Hematopoietic multipotent progenitor cell treated with erythropoietin and hydrocortisone succinate and interleukin-3 and kit ligand, for 8 days (in vitro differentiated cells): ENCODE results near the gene NTHL1.
"Not testable (repeated sequence)": the region's sequence is repeated elsewhere in the genome, so short reads cannot be mapped to it uniquely, and the experiment has no call there.

Experiments used
- DNase-seq: peaks from one replicate; pipeline ENCODE4 v3.0.0-alpha.2; 2015

Gene NTHL1

DNA sequence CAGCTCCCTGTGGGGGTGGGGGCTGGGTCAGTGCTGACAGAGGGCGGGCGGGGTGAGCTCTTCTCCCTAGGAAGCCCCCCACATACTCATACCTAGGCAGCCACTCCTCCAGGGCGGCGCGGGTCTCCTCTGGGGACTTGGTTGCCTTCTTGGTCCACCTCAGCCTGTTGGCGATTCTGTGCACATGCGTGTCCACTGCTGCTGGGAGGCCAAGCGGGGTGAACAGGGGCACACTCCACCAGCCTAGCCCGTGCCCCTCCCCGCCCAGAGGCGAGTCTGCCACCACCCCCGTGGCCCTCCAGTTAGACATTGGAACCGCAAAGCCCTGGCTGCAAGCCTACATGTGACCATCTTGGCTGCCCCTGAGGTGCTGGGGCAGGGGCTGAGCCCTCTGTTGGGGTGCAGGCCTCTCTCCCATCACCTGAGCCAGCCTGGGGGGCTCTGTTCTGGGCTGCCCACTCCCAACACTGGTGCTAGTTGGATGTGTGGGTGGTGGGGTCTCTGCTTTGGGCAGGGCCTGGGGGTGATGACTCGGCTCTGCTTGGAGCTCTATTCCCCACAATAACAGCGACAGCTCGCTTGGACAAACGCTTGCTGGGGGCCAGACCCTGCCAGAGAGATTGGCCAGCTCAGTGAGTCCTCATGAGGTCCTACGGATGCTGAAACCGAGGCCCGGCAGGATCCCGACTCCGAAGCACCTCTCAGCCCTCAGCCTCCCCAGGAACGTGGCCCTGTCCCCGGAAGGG is 7.4 kb downstream of the NTHL1 start:
- no peak for DNase-seq

DNA sequence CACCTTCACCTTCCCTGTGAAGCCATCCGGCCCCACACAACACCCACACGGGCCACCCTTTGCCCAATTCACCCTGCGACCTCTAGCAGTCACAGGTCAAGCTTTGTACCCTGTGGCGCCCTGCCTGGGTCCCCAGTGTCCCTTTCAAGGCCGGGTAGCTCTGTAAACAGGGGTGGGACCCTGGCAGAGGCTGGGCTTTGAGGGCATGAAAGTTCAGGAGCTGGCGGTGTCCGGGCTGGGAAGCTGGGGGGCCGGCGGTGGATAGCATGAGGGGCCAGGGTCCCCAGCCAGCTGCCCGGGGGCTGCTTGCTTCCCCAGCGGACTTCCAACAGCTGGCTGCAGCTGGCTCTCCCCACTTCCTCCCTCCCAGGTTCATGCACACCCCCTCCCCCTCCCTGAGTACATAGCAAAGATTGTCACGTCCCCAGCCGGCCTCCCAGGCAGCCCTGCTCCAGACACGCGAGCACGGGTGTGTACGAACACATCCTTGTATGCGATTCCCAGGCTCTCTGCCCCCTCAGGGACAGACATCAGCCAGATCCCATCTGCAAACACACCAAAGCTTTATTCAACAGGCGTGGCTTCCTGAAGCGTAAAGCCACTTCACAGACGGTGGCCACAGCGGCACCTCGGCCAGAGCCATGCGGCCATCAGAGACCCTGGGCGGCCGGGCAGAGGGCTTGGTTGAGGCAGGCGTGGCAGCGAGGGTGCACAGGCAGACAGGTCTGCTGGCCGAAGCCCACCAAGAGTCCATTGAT is 8.2 kb downstream of the NTHL1 start:
- no peak for DNase-seq

DNA sequence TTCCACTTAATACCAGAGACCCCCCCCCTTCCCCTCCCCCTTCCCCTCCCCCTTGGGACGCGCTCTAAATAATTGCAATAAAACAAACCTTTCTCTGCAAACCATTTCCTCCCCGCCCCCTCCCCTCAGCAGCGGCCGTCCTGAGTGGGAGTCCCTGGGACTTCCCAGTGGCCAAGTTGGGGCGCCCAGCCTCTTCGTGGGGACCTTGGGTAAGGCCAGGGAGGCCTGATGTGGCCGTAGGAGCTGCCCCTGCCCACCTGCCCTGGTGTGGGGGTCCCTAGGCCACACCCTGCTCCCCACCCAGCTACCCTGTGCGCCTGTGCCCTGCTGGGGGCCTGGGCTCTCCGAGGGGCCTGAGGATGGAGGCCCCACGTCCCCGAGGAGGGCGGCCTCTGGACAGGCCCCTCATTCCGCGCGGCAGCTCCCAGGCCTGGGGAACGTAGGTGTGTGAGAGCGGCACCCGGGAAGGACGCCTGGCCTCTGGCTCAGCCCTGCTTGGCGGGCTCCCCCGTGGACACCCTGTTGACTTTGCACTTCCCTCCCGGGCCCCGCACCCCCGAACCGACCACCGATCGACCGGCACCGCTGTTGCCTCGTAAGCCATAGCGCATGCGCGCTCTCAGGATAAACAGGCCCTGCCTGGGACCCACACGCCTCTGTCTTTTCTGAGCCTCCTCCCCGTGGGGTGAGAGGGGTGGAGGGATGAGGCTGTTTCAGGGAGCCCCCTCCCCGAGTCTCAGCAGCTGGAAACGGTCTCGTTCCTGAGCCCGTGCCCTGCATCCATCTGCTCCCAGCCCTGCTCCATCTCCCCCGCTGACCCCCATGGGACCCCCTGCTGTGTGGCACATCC is 9.0 kb downstream of the NTHL1 start:
- no peak for DNase-seq

DNA sequence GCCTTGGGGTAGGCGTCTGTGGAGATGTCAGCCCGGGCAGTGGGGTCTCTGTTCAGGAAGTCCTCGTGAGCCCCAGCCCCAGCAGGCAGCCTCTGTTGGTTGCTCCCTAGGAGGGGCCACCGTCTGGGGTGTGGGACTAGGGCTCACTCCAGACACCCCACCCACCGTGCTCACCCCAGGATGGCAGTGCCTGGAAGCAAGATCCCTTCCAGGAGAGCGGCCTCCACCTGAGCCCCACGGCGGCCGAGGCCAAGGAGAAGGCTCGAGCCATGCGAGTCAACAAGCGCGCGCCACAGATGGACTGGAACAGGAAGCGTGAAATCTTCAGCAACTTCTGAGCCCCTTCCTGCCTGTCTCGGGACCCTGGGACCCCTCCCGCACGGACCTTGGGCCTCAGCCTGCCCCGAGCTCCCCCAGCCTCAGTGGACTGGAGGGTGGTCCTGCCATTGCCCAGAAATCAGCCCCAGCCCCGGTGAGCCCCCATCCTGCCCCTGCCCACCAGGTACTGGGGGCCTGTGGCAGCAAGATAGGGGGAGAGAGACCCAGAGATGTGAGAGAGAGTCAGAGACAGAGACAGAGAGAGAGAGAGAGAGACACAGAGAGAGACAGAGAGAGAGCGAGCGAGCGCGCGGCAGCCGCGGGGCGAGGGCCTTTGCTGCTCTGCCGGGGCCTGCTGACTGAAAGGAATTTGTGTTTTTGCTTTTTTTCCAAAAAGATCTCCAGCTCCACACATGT is 9.8 kb downstream of the NTHL1 start:
- no peak for DNase-seq

DNA sequence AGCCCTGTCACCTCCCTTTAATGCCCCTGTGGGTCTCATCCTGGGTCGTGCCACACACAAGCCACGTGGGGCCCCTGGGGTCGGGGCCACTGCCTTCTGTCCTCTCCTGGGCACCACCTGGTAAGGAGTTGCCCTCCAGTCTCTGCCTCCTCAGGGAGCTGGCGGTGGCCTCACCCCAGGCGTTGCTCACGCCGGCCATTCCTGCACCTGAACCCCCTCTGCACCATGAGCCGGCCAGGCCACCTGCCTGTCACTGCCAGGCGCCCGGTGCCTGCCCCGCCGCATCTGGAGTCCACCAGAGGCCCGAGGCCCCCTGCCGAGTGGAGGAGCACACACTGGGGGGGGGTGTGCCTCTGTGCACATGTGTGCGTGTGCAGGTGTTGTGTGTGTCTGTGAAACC is 10.5 kb downstream of the NTHL1 start:
- DNase-seq = no peak

DNA sequence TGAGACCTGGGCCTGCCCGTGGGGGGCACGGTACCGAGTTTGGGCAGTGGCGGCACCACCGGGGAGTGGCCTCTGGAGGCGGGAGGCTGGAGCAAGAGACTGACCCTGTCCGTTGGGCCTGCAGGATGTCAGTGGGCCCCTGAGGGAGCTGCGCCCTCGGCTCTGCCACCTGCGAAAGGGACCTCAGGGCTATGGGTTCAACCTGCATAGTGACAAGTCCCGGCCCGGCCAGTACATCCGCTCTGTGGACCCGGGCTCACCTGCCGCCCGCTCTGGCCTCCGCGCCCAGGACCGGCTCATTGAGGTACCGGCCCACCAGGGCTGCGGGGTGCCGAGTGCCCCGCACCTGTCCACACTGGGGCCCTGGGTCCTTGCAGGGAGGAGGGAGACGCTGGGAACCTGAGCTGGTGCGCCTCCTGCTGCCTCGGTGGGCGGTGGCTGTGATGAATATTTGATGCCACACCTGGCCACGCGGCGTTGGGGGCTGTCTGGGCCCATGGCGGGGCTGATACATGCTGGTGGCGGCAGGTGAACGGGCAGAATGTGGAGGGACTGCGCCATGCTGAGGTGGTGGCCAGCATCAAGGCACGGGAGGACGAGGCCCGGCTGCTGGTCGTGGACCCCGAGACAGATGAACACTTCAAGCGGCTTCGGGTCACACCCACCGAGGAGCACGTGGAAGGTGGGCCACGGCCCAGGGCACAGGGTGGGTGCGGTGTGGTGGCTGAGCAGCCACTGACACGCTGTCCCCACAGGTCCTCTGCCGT is 11.3 kb downstream of the NTHL1 start:
- no peak for DNase-seq

DNA sequence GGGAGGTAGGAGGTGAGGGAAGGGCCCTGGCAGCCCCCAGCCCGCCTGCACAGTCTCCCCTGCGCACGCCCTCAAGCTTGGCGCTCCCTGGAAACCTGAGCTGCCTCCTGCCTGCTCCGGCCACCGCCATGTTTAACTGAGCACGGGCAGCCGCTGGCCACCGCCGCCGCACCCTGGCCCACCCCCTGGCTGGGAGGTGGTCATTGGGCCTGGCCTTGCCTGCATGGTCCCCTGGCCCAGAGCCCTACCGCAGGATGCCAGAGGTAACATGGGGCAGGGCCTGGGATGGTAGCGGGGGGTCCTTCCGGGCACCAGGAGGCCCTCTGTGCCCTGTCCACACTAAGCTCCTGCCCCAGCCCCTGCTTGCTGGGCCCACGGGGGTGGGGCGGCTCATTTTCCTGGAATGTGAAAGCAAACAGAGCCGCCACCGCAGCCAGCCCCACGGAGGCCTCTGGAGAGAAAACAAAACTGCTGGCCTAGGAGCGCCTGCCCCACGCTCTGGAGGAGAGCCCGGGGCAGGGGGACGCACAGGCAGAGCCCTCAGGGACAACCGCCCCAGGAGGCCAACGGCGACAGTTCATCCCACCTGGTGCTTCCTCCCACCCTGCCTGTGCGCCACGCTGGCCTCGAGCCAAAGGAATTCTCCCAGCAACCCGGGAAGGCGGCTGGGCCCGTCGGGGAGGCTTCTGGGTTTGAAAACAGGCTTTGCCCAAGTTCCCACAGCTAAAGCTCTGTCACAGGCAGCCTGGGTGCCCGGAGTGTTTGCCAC is 12.0 kb downstream of the NTHL1 start:
- DNase-seq = no peak

DNA sequence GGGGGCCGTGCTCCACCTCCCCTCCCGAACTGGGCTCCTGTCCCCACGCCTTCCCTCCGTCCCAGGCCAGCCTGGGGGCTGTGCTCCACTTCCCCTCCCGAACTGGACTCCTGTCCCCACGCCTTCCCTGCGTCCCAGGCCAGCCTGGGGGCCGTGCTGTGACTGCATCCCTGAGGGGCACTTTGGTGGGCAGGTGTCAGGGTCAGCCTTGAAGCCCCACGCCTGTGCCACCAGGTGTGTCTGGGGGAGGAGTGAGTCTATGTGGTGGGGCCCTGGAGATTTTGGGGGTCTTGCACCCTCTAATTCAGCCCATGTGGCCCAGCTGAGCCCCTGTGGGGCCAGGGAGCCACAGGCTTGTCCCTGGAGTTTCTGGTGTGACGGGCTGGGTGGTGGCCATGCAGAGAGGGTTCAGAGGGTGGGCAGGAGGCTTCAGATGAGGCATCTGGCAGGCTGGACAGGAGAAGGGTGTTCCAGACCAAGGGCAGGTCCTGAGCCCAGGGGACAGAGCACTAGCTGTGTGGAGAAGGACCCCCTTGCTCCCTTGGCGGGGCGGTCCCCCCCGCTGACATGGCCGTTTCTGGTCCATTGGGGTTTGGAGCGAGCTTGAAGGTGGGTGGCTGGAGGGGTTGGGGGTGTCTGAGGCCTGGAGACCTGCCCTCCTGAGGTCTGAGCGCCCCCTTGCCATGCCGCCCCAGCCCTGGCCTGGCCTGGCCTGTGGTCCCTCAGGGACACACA is 12.8 kb downstream of the NTHL1 start:
- DNase-seq = no peak

DNA sequence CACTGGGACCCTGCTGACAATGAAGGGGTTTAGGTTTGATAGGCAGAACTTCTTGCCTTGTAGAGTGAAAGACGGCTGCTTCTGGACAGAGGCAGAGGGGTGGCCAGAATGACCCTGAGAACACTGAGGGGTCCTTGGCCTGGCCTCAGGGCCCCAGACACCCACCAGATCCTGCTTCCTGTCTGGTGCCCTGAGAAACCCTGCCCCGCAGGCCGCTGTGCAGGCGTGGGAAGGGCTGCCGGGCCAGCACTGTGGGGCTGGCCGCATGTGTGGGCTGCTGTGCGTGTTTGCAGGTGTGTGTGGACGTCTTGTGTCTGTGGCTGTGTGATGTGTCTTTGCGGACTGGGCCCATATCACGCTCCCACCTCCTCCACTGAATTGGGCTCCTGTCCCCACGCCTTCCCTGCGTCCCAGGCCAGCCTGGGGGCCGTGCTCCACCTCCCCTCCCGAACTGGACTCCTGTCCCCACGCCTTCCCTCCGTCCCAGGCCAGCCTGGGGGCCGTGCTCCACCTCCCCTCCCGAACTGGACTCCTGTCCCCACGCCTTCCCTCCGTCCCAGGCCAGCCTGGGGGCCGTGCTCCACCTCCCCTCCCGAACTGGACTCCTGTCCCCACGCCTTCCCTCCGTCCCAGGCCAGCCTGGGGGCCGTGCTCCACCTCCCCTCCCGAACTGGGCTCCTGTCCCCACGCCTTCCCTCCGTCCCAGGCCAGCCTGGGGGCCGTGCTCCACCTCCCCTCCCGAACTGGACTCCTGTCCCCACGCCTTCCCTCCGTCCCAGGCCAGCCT is 13.5 kb downstream of the NTHL1 start:
- not testable (repeated sequence) for DNase-seq

DNA sequence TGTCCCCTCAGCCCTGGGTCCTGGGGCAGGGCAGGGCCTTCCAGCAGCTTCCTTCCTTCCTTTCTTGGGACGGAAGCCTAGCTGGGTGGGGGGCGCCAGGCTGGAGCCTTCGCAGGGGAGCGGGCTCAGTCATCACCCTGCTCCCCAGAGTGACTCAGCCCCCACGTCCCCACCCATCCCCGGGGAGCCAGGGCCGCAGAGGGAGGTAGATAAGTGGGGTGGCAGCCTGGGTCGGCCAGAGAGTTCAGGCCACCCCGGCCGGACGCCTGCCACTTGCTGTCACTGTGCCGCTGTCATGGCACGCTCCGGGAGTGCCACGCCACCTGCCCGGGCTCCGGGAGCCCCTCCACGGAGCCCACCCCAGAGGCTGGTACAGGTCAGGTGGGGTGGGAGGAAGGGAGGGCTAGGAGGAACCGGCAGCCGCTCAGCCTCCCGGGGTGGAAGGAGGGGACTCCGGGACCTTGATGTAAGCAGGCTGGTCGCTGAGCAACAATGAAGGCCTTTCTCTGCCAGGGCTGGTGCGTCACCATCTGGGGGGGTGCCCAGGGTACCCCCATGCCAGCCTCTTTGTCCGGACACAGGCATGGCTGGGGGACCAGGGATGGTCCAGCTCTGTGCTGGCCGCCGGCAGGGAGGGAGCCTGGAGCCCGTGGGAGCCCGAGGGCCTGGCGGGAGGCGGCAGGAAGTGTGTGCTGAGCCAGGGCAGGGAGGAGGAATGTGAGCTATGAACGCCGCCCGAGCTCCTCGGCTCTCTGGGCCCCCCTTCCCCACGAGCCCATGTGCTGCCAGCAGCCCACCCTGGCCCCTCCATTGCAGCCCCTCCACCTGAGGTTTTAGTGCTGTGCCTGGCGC is 14.4 kb downstream of the NTHL1 start:
- DNase-seq = no peak

DNA sequence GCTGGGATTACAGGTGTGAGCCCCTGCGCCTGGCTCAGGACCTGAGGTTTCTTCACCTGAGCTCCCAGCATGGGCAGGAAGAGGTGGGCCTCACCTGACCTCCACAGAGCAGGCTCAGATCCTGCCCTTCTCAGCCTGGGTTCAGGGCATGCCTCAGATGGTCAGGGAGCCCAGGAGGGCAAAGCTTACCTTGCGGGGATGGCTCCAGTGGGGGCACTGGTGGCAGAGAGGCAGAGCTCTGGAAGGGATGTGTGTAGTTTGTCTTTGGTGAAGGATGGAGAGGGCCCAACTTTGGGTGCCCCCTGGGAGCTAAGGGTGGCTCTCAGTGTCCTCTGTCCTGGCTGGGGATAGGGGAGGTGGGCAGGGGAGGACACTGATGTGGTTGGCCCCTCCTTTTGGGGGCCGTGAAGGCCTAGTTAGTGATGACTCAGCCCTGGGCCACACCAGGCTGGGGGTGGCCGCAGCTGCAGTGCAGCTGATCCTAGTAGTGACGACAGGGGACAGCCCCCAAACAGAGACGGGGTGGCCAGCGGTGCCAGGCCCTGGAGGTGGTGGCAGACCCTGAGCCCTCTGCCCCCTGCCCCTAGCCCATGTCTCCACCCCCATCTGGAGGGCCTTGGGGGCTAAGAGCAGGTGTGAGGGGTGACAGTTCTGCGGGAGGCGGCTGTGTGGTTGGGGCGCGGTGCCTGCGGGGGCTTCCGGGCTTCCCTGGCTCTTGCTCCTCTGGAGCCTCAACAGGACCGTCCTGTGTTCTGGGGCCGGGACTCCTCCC is 15.2 kb downstream of the NTHL1 start:
- DNase-seq = no peak

DNA sequence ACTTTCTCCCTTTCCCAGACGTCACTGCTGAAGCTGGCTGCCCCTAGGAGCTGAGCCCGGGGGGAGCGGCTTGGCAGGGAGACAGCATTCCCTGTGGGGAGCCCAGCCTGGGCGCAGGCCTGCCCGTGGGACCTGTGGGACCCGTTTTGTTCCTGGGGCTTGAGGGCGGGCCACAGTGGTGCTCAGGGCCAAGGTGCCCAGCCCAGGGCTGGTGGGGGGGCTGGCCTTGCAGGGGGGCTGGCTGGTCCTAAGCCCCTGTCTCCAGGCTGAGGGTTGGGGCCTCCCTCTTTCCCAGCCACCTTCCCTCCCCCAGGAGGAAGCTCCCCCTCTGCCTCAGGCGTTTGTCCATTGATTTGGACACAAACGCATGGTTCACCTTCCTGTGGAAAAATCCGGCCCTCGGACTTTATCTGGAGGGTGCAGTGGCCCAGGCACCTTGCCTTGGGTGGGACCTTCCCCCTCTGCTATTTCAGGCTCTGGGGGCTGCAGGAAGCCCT is 16.5 kb downstream of the NTHL1 start:
- DNase-seq = no peak

DNA sequence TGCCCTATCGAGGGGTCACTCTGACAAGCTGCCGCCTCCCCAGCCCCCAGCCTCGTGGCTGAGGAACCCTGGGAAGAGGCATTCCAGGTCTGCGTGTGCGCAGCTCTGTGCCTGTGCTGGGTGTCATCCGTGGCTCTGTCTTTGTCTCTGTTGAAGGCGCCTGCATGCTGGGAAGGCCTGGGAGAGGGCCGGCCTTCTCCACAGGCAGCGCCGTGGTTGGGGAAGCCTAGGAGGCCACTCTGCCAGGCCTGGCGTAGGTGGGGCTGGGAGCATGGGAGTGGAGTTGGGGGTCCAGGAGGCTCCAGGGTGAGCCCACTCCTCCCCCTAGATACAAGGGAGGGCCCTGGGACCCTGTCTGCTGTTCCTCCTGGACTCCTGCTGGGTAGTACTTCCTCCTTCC is 17.6 kb downstream of the NTHL1 start:
- no peak for DNase-seq

DNA sequence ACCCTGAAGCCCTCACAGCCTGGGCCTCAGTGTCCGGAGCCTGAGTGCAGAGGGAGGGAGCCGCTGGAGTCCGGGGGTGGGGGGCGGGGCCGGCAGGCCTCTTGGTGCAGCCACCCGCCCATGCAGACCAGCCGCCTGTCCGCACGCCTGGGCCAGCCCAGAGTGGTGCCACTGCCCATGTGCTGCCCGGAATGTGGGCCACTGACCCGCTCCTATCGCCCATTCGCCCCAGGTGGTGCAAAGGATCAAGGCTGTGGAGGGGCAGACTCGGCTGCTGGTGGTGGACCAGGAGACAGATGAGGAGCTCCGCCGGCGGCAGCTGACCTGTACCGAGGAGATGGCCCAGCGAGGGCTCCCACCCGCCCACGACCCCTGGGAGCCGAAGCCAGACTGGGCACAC is 18.3 kb downstream of the NTHL1 start:
- no peak for DNase-seq

DNA sequence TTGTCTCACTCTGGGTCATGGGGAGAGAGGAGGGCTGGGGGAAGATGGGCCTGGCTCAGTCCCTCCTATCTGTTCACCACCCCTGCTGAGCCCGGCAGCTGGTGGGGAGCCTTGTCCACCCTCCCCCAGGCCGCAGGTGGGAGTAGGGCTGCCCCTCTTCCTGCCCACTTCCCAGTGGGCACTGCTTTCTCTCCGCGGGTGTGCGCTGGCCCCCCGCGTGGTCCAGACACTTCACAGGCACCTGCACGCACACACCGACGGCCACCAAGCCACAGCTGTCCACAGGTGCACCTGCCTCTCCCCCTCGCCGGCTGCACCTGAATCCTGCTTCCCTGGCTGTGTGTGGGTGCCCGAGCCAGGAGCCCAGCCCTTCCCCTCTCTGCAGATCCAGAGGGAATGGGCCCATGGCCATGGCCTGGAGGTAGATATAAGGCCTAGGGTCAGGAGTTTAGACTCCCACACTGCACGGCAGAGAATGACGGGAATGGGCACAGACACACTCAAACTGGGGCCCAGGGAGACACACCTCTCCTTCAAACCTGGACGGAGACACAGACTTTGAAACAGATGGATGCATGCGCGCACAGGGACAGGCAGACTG is 18.9 kb downstream of the NTHL1 start:
- no peak for DNase-seq

DNA sequence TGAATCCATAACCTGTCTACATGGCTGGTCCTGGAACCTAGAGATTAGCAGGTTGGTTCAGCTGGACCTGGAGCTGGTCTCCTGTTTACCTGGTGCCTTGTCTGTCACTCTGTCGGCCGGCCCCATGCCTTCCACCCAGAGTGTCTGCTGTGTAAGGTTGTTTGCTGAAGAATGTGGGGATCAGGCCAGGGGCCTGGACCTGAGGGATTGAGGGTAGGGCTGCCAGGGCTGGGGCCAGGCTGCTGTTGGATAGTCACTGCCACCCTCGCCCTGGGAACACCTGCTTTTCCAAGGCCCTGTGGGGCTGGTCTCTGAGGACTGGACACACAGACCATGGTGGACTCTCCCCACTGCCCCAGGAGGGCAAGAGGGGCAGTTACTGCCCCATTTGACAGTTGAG is 19.5 kb downstream of the NTHL1 start:
- no peak for DNase-seq
